ENCODE results near the gene MRTFA.

DNA sequence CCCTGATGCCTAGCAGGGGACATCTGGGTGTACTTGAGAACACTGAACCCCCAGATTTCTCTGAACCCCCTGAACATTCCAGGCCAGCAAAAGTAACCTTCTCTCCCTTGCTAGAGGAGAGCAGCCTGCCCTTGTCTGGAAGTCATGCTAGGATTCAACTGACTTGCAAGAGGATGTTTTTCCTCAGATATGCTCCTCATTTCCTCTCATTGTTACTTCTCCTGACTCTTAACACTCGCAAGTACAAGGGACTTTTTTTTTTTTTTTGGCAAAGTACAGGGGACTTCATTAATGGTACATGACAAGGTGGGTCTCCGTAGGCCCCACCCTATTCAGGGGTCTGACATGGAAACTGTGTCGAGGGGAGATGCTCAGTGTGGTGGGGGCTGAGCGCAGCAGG is 36.5 kb upstream of the MRTFA start:
- TF ChIP-seq, protein P1, sequence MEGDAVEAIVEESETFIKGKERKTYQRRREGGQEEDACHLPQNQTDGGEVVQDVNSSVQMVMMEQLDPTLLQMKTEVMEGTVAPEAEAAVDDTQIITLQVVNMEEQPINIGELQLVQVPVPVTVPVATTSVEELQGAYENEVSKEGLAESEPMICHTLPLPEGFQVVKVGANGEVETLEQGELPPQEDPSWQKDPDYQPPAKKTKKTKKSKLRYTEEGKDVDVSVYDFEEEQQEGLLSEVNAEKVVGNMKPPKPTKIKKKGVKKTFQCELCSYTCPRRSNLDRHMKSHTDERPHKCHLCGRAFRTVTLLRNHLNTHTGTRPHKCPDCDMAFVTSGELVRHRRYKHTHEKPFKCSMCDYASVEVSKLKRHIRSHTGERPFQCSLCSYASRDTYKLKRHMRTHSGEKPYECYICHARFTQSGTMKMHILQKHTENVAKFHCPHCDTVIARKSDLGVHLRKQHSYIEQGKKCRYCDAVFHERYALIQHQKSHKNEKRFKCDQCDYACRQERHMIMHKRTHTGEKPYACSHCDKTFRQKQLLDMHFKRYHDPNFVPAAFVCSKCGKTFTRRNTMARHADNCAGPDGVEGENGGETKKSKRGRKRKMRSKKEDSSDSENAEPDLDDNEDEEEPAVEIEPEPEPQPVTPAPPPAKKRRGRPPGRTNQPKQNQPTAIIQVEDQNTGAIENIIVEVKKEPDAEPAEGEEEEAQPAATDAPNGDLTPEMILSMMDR (IDR thresholded peaks at IDR 0.05) = no peak
- TF ChIP-seq POLR2A (IDR thresholded peaks at IDR 0.05) = no peak
- no peak for TF ChIP-seq EP300 (IDR thresholded peaks at IDR 0.05)
- TF ChIP-seq POLR2AphosphoS5 (IDR thresholded peaks at IDR 0.05) = no peak
